Activated CD8-positive, alpha-beta memory T cell treated with anti-CD3 and anti-CD28 coated beads, Interleukin-2, amount 50 U/mL, for 24 hours (primary cell): ENCODE results near the gene ARMH3.

Source experiments
- DNase-seq: peaks from one replicate; pipeline ENCODE4 v3.0.0-alpha.2; 2020; ENCODE audit errors: extremely low read depth

ARMH3 gene

GRCh38 chr10:101857802-101858476 lies 198.0 kb downstream of the ARMH3 start:
- DNase-seq = no peak

GRCh38 chr10:101856626-101857025 lies 199.3 kb downstream of the ARMH3 start:
- DNase-seq = no peak

- no peak for DNase-seq
Measured at GRCh38 chr10:101851411-101852116, 204.4 kb downstream of the ARMH3 start.

- DNase-seq = no peak
Measured at GRCh38 chr10:101850749-101851148, 205.2 kb downstream of the ARMH3 start.

GRCh38 chr10:101848894-101849351 lies 207.1 kb downstream of the ARMH3 start:
- DNase-seq = no peak

- no peak for DNase-seq
Measured at GRCh38 chr10:101848408-101848807, 207.6 kb downstream of the ARMH3 start.

- no peak for DNase-seq
Measured at GRCh38 chr10:101845893-101846292, 210.1 kb downstream of the ARMH3 start.

GRCh38 chr10:101843032-101844021 lies 212.6 kb downstream of the ARMH3 start, which contains the start of gene KCNIP2:
KCNIP2 (minus strand) TSS chr10:101843800; CDS start chr10:101843568, 232 bp downstream.
- no peak for DNase-seq

- DNase-seq = no peak
Measured at GRCh38 chr10:101841826-101842225, 214.1 kb downstream of the ARMH3 start.

- no peak for DNase-seq
Measured at GRCh38 chr10:101840741-101841453, 215.1 kb downstream of the ARMH3 start.

- DNase-seq = no peak
Measured at GRCh38 chr10:101840102-101840684, 215.8 kb downstream of the ARMH3 start.

- DNase-seq = no peak
Measured at GRCh38 chr10:101839416-101840063, 216.4 kb downstream of the ARMH3 start.

- no peak for DNase-seq
Measured at GRCh38 chr10:101839002-101839401, 217.0 kb downstream of the ARMH3 start.

- no peak for DNase-seq
Measured at GRCh38 chr10:101838416-101838970, 217.5 kb downstream of the ARMH3 start.

GRCh38 chr10:101837748-101838147 lies 218.2 kb downstream of the ARMH3 start:
- no peak for DNase-seq

GRCh38 chr10:101835362-101835761 lies 220.6 kb downstream of the ARMH3 start:
- DNase-seq = no peak

GRCh38 chr10:101834341-101834740 lies 221.6 kb downstream of the ARMH3 start:
- DNase-seq = no peak

- no peak for DNase-seq
Measured at GRCh38 chr10:101833466-101833865, 222.5 kb downstream of the ARMH3 start.

GRCh38 chr10:101832325-101832771 lies 223.6 kb downstream of the ARMH3 start:
- no peak for DNase-seq
